Smooth muscle cell (in vitro differentiated cells): Measurements from ENCODE around the gene CARMIL3. TPM values are rescaled to one million over a fixed set of nuclear protein-coding genes. Genes with fewer than 3 reads are reported as not detected.

Source experiments
- DNase-seq: peaks from one replicate; lab custom pipeline; 2025; ENCODE audit not compliant: unreplicated experiment; lab: John Stamatoyannopoulos, UW
- H2AFZ ChIP-seq: fragments of 200-600 bp; sonication (generic); 2 replicates; pipeline ENCODE4 v1.6.0; 2016; ENCODE audit warnings: antibody characterized with exemption, low read depth, mild to moderate bottlenecking
- H3F3A ChIP-seq: fragments of 200-600 bp; sonication (generic); 2 replicates; pipeline ENCODE4 v1.6.0; 2017; ENCODE audit warnings: antibody characterized with exemption, low read depth
- H3K27ac ChIP-seq: fragments of 200-600 bp; sonication (generic); 2 replicates; pipeline ENCODE4 v1.5.1; 2016; ENCODE audit warnings: low read depth, mild to moderate bottlenecking
- H3K27me3 ChIP-seq: fragments of 200-600 bp; sonication (generic); 2 replicates; pipeline ENCODE4 v1.6.1; 2016; ENCODE audit warnings: low read depth, mild to moderate bottlenecking
- H3K36me3 ChIP-seq: fragments of 200-600 bp; sonication (generic); 2 replicates; pipeline ENCODE4 v1.5.1; 2016; ENCODE audit warnings: low read depth
- H3K4me1 ChIP-seq: fragments of 200-600 bp; sonication (generic); 2 replicates; pipeline ENCODE4 v1.5.1; 2016; ENCODE audit warnings: low read depth
- H3K4me2 ChIP-seq: fragments of 200-600 bp; sonication (generic); 2 replicates; pipeline ENCODE4 v1.6.0; 2016; ENCODE audit warnings: mild to moderate bottlenecking
- H3K4me3 ChIP-seq: fragments of 200-600 bp; sonication (generic); 2 replicates; pipeline ENCODE4 v1.5.1; 2016; ENCODE audit warnings: mild to moderate bottlenecking
- H3K79me2 ChIP-seq: fragments of 200-600 bp; sonication (generic); 2 replicates; pipeline ENCODE4 v1.6.0; 2016; ENCODE audit warnings: low read depth, mild to moderate bottlenecking
- H3K9ac ChIP-seq: fragments of 200-600 bp; sonication (generic); 2 replicates; pipeline ENCODE4 v1.6.0; 2016; ENCODE audit warnings: low read depth
- H3K9me3 ChIP-seq: fragments of 200-600 bp; sonication (generic); replicated peaks from 2 replicates; pipeline ENCODE4 v1.5.1; 2016; ENCODE audit warnings: low read depth
- H4K20me1 ChIP-seq: fragments of 200-600 bp; sonication (generic); 2 replicates; pipeline ENCODE4 v1.6.0; 2016; ENCODE audit warnings: low read depth
- WGBS: methylation state at CpG from one replicate; pipeline ENCODE4 v1.1.7; 2016; ENCODE audit warnings: low lambda C conversion rate; 5-methylcytosine and 5-hydroxymethylcytosine counted together
- polyA plus RNA-seq: library from polyadenylated mRNA; unstranded; fragments of >200 nt; fragmentation: Nextera tagmentation; extraction: Ambion mirVana; gene quantifications from 2 replicates; pipeline ENCODE4 v1.2.1, GENCODE V29; 2016
- total RNA-seq: library from RNA; depleted of rRNA; stranded (reverse); fragments of >200 nt; gene quantifications from 2 replicates; pipeline ENCODE4 v1.2.3, GENCODE V29; 2014
- TF ChIP-seq, protein P1 (sequence below): fragments of 200-600 bp; sonication (generic); IDR thresholded peaks from 2 replicates; pipeline ENCODE4 v1.5.1; 2017; ENCODE audit warnings: borderline replicate concordance, mild to moderate bottlenecking, antibody characterized with exemption; ENCODE audit not compliant: insufficient read depth, poor library complexity, severe bottlenecking

Gene CARMIL3
- total and polyA plus RNA-seq, 2 experiments from 2014 or later = not detected

DNA sequence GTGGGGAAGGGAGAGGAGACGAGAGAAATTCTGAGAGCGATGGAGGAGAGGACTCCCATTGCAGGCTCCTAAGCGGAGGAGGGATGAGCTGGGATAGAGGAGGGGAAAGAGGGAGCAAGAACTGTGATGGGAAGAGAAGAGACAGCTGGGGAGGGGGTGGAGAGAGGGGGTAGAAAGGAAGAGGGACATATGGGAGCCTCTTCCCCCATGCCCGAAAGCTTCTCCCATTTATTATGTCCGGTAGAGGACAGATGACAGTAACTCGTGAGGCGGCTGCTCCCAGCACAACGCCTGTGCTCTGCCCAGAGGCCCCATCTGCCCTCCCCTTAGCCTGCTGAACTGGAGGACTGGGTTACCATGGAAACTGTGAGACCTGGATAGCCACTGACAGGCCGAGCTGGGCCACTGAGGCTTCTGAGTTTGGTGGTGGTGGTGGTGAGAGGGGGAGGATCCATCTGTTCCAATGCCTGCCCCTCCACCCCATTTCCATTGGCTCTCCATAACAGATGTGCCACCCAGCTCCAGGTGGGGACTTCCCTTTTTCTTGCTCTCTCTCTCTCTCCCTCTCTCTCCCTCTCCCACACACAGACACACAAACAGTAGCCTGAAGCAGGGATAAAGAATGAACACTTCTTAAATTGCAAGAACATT lies 27.8 kb downstream of the CARMIL3 start:
- Histone ChIP-seq H3K27me3 (peaks cover 30% of the 10 kb centered on the region), H2AFZ (no peak overlapping the region), H3K9ac (no peak overlapping the region), H3F3A (no peaks in the 10 kb centered on the region), H3K36me3 (no peaks in the 10 kb centered on the region), H3K4me1 (peaks cover 17% of the 10 kb centered on the region), H3K9me3 (no peaks in the 10 kb centered on the region), H3K27ac (no peak overlapping the region), H3K79me2 (no peaks in the 10 kb centered on the region), H4K20me1 (no peaks in the 10 kb centered on the region), H3K4me2 (no peak overlapping the region), H3K4me3 (no peak overlapping the region)
- WGBS = 77% methylated on average over 9 of the region's 9 CpGs
- no peak for DNase-seq
- TF ChIP-seq, protein P1, sequence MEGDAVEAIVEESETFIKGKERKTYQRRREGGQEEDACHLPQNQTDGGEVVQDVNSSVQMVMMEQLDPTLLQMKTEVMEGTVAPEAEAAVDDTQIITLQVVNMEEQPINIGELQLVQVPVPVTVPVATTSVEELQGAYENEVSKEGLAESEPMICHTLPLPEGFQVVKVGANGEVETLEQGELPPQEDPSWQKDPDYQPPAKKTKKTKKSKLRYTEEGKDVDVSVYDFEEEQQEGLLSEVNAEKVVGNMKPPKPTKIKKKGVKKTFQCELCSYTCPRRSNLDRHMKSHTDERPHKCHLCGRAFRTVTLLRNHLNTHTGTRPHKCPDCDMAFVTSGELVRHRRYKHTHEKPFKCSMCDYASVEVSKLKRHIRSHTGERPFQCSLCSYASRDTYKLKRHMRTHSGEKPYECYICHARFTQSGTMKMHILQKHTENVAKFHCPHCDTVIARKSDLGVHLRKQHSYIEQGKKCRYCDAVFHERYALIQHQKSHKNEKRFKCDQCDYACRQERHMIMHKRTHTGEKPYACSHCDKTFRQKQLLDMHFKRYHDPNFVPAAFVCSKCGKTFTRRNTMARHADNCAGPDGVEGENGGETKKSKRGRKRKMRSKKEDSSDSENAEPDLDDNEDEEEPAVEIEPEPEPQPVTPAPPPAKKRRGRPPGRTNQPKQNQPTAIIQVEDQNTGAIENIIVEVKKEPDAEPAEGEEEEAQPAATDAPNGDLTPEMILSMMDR = no peak

DNA sequence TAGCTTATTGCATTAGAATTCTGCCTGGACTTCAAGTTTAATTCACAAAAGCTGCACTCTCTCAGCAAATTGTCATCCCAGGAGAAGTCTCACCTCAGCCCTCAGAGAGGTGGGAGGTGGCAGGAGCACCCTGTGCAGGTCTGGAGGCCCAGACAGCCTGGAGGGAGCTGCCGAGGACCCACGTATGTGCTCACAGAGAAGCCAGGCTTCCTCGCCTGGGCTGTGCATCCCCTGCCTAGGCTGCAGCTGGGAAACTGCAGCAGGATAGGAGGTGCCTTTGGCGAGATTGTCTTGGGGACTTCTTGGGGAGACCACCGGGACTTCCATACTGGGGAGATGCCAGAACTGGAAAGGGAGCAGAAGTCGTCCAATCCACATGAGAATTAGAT lies 28.3 kb downstream of the CARMIL3 start:
- Histone ChIP-seq H3K27ac (no peak overlapping the region), H3K36me3 (no peaks in the 10 kb centered on the region), H3K4me2 (no peak overlapping the region), H3F3A (no peaks in the 10 kb centered on the region), H3K27me3 (peaks cover 30% of the 10 kb centered on the region), H3K4me3 (no peak overlapping the region), H3K79me2 (no peaks in the 10 kb centered on the region), H3K9ac (no peak overlapping the region), H4K20me1 (no peaks in the 10 kb centered on the region), H3K9me3 (no peaks in the 10 kb centered on the region), H2AFZ (no peak overlapping the region), H3K4me1 (peaks cover 17% of the 10 kb centered on the region)
- DNase-seq = no peak
- WGBS = 75% methylated on average over 6 of the region's 6 CpGs
- TF ChIP-seq, protein P1 = no peak

DNA sequence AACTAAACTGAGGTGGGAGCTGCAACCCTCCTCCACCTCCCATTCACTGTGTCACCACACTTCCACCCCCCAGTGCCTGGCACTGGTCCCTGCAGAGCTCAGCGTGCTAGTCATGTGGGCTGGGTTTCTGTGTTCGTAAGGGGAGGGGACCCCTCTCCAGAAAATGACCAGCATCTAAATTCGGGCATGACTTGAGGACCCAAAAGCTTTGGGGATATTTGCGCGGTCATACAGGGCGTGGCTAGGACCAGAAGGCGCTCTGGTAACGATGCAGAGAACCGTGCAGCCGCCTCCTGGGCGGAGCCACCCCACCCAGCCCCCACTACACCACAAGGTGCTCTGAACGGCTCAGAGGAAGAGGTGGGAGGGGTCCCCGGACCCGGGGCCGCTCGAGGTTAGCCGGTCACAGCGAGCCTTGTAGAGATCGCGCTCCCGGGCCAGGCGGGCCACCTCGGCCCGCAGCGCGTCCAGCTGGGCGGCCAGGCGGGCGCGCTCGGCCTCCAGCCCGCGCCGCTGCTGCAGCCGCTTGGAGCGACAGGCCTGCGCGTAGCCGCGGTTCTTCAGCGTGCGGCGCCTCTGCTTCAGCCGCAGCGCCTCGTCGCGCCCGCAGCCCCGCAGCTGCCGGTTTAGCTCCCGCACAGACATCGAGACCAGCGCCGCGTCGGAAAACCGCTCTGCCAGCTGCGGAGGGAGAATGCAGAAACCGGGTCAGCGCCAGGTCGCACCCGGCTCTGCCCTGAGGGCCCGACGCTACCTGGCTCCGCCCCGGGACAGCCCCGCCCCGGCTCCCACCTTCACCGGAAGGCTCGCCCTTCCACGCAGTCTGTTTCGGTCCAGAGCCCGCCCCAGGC lies 29.3 kb downstream of the CARMIL3 start:
- 2% methylated on average over 62 of the region's 74 CpGs for WGBS
- DNase-seq = no peak
- peak overlapping the region; percentile 75 for H3K4me3 ChIP-seq
- H3K36me3 ChIP-seq = no peaks in the 10 kb centered on the region
- no peaks in the 10 kb centered on the region for H3K79me2 ChIP-seq
- H3K4me1 ChIP-seq = peaks cover 17% of the 10 kb centered on the region
- H3K27me3 ChIP-seq = peaks cover 30% of the 10 kb centered on the region
- H3K9ac ChIP-seq = no peak overlapping the region
- no peaks in the 10 kb centered on the region for H3F3A ChIP-seq
- H2AFZ ChIP-seq = peak overlapping the region; percentile 90
- peak overlapping the region; percentile 92 for H3K4me2 ChIP-seq
- no peaks in the 10 kb centered on the region for H4K20me1 ChIP-seq
- TF ChIP-seq, protein P1 = no peak
- H3K9me3 ChIP-seq = no peaks in the 10 kb centered on the region
- no peak overlapping the region for H3K27ac ChIP-seq
